G401.6 (cell line): ENCODE measurements around the gene CCL28.

ENCODE experiments used
- FAIRE-seq: peaks from 2 replicates; lab custom pipeline; 2012; peaks lifted over from hg19 to GRCh38; lab: Jason Lieb, UNC

The CCL28 gene

DNA sequence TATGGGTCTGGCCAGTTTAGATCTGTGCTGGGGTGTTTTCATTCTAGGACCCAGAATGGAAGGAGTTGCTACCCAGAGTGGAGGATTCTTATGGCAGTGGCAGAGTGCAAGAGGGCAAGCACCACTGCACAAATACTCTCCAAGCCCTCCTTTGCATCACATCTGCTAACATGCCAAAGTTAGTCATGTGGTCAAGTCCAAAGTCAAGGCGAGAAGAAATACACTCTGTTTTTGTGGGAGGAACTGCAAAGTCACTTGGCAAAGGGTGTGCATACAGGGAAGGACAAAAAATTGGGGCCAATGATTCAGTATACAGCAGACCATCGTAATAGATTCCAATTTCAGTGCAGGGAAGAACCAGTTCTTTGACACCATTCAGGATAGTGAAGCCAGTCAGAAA is 55.1 kb downstream of the CCL28 start:
- no peak for FAIRE-seq

DNA sequence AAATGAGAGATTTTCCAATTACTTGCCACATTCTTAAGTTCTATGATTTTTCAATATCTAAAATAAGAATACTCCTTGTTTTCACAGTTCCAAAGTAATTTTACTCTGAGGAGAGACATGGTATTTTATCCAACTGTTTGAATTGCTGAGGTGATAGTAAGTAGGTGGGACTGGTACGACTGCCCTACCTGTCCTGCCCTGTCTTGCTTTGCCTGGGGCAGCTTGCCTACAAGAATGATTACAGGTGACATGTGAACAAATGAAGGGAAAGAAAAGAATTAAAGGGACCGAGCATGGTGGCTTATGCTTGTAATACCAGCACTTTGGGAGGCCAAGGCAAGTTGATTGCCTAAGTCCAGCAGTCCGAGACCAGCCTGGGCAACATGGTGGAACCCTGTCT is 57.4 kb downstream of the CCL28 start:
- no peak for FAIRE-seq

DNA sequence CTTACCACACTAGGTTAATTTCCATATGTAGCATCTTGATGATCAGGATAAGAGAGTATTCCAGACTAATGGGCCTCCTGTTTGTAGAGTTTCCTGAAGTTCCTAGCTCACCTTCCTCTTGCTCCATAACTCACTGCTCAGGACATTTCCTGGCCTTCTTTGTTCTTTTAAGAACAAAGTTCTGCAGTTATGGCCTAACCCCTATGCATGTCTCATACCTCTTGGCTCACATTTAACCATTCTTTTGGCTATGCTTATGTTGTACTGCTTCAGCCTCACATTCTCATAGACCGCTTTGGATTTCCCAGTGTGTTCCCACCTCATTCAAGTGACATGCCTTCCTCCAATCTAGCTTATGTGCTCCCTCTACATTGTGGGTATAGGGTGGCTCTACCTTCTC is 58.5 kb downstream of the CCL28 start:
- FAIRE-seq = no peak

DNA sequence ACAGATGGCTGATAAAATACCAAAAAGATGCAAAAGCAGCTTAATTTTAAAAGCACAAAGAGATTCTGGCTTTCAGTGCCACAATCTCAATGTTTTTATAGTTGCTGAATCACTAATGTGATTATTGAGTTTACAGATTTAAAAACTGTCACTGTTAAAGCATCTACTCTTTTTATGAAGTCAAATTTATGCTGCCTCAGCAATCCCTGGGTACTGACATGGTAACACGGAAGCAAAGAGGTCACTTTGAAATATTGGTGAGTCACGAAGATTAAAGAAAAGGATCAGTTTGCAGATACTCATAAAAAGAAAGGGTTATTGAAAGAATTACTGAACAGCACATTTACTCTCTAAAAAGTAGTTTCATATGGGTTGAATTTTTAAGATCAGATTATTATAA is 59.3 kb downstream of the CCL28 start:
- FAIRE-seq = no peak

DNA sequence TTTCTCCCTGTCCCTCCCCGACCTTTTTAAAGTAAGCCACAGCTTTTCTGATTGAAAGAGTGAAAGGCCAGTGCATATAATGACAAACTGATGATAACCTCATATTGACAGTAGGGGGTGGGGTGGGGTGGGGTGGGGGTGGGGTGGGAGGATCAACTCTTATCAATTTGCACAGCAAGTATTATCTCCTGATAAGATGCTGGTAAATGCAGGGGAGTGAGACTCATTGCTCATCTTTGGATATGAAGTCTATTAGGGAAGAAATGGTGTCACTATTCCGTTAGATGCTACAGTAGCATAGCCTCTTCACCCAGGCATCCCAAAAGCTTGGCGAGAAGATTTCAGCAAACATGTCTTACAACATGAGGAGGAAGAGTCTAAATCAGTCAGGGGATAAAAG is 60.1 kb downstream of the CCL28 start:
- no peak for FAIRE-seq

DNA sequence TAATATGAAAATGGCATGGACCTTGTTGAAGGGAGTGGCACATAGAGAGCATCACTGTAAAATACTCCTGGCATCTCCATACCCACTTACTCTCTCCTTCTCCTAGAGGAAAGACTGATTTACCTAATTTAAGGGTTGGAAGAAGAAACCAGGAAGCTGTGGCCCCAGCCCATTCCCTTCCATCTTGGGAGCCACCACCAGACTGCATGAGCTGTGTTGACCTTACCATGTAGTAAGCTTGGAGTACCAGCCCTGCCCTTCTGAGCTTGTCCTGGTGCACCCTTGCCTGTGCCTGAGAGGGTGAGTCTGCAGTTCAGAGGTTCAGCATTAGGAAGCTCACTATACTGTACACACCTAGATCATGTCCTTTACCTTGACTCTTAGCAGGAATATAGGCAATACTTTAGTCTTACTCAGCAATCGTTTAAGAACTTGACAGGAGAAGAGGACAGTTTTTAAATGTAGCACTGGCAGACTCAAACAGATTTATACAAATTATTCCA is 63.3 kb downstream of the CCL28 start:
- no peak for FAIRE-seq

DNA sequence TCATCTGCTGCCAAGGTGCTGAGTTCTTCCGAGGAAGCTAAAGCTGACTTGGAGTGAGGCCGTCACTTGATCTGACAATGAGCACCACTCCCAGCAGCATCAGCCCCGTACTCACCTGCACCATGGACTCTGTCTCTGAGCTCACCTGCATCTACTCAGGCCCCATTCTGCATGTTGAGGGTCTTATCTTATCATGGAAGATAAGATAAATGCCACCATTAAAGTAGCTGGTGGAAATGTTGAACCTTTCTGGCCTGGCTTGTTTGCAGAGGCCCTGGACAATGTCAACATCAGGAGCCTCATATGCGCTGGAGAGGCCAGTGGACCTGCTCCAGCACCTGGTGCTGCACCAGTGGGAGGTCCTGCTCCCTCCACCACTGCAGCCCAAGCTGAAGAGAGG is 64.0 kb downstream of the CCL28 start:
- FAIRE-seq = no peak

DNA sequence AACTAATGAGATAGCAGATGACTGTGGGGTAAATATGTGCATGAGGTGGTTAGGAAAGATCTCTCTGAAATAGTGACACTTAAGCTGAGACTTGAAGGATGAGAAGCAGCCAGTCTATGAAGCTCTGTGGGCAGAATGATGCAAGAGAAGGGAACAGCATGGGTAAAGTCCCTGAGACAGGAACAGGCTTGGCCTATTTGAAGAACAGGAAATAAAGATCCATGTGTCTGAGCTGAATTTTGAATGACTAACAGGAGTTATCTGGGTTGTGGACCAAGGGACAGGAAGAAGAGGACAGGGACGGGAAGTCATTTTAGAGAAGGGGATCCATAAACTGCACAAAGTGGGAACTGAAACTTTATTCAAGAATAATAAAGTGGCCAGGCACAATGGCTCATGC is 73.3 kb downstream of the CCL28 start:
- no peak for FAIRE-seq

DNA sequence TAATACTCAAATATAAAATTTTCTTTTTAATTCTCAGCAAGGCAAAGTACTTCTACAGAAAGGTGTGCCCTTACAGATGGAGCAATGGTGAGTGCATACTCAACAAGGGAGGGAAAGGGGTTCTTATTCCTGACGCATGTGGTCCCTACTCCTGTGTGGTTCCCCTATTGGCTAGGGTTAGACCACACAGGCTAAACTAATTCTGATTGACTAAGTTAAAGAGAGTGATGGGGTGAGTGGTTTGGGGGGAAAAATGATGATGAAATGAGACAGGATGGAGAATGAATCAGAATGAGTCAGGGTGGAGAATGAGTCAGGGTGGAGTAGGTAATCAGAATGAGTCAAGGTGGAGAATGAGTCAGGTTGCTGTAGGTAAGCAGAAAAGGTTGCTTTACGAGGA is 76.0 kb downstream of the CCL28 start:
- FAIRE-seq = no peak

DNA sequence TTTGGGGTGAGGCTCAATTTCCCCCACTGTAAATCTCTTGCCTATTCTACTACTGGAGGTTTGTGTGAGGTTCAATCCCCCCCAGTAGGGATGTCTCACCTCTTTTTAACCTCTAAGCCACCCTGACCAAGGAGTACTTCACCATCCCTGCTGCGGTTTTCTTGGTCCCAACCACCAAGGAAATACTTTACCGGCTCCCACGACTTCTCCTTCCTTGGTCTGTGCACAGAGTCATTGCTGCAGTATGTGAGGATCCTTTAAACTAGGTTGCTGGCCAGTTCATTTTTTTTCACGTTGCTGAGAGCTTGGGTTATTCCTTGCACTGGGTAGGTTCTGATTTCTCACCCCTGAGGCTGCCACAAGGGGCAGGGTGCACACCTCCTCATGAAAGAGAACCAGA is 76.5 kb downstream of the CCL28 start:
- no peak for FAIRE-seq

DNA sequence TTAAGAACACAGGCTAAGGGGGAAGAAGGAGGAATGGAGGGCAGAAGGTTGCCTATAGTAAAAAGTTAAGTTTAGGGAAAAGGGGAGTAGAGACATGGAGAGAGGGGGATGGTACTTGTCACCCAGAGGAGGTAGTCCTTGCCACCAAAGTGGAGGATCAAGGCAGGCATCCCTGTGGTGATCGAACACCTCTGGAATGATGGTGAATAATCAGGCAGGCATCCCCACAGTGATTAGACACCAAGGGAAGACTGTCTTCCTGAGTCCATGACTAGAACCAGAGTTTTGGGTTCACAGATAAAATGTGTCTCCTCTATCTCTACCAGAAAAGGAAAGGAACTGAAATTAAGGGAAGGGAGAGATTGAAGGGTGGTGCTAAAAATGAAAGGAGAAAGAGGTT is 79.8 kb downstream of the CCL28 start:
- no peak for FAIRE-seq
